OCI-LY7 (cell line): ENCODE data around the gene NOLC1. TPM values are rescaled to one million over a fixed set of nuclear protein-coding genes. Genes with fewer than 3 reads are reported as not detected.

Experiments
- BruUV-seq: library from RNA; stranded (reverse); fragments of 400-500 nt; replicated peaks from 2 replicates; lab custom pipeline; 2021; lab: Mats Ljungman, UMichigan
- CTCF ChIA-PET: fragments of 300-600 bp; sonication (Branson Sonifier 250); formaldehyde crosslinking; loops from one replicate; lab custom pipeline; 2022; ENCODE audit warnings: antibody characterized with exemption; ENCODE audit not compliant: unreplicated experiment; lab: Charles Lee
- POLR2A ChIA-PET: fragments of 300-600 bp; sonication (Branson Sonifier 250); formaldehyde crosslinking; loops from one replicate; lab custom pipeline; 2022; ENCODE audit warnings: antibody characterized with exemption; lab: Charles Lee
- DNase-seq: peaks from one replicate; pipeline ENCODE4 v3.0.0-alpha.2; 2015; ENCODE audit warnings: low spot score
- H2AFZ ChIP-seq: fragments of 200-600 bp; sonication (generic), shearing (Covaris generic); 2 replicates; pipeline ENCODE4 v1.6.1; 2014; ENCODE audit warnings: mild to moderate bottlenecking, antibody characterized with exemption, low read length, moderate library complexity
- H3K27ac ChIP-seq: fragments of 200-600 bp; sonication (generic); 2 replicates; pipeline ENCODE4 v1.5.1; 2014; ENCODE audit warnings: mixed run types, low read depth, mild to moderate bottlenecking, moderate library complexity, low read length, inconsistent platforms; ENCODE audit not compliant: poor library complexity, severe bottlenecking
- H3K36me3 ChIP-seq: fragments of 200-600 bp; sonication (generic); 2 replicates; pipeline ENCODE4 v1.6.1; 2014; ENCODE audit warnings: mild to moderate bottlenecking, antibody characterized with exemption, low read length, moderate library complexity, mixed read lengths; ENCODE audit not compliant: insufficient read depth
- H3K4me1 ChIP-seq: fragments of 200-600 bp; sonication (generic); 2 replicates; pipeline ENCODE4 v1.5.1; 2014; ENCODE audit warnings: mild to moderate bottlenecking, low read length; ENCODE audit not compliant: insufficient read depth, poor library complexity, severe bottlenecking
- H3K4me2 ChIP-seq: fragments of 200-600 bp; sonication (generic); 2 replicates; pipeline ENCODE4 v1.6.1; 2014; ENCODE audit warnings: mild to moderate bottlenecking, low read length
- H3K4me3 ChIP-seq: fragments of 200-600 bp; sonication (generic); 2 replicates; pipeline ENCODE4 v1.5.1; 2014; ENCODE audit warnings: mild to moderate bottlenecking, low read depth, low read length; ENCODE audit not compliant: poor library complexity, severe bottlenecking
- H3K79me2 ChIP-seq: fragments of 200-600 bp; sonication (generic); 2 replicates; pipeline ENCODE4 v1.6.1; 2016; ENCODE audit warnings: low read depth, mild to moderate bottlenecking, low read length, moderate library complexity, mixed read lengths; ENCODE audit not compliant: insufficient read depth
- H3K9me2 ChIP-seq: fragments of 200-600 bp; sonication (generic); 2 replicates; pipeline ENCODE4 v1.6.1; 2016; ENCODE audit warnings: mild to moderate bottlenecking, low read length, mixed read lengths; ENCODE audit not compliant: insufficient read depth
- H3K9me3 ChIP-seq: fragments of 200-600 bp; sonication (generic); 2 replicates; pipeline ENCODE4 v1.6.1; 2014; ENCODE audit warnings: mild to moderate bottlenecking, mixed run types, low read length, mixed read lengths
- H4K20me1 ChIP-seq: fragments of 200-600 bp; sonication (generic); 2 replicates; pipeline ENCODE4 v1.6.1; 2014; ENCODE audit warnings: mild to moderate bottlenecking, antibody characterized with exemption, low read length, moderate library complexity, mixed read lengths; ENCODE audit not compliant: insufficient read depth
- CTCF ChIP-seq: fragments of 200-600 bp; sonication (generic); conservative IDR thresholded peaks from 2 replicates; pipeline ENCODE4 v1.5.1; 2014; ENCODE audit warnings: mild to moderate bottlenecking, antibody characterized with exemption, low read length, moderate library complexity, mixed read lengths
- EZH2phosphoT487 ChIP-seq: fragments of 200-600 bp; sonication (generic); IDR thresholded peaks from 2 replicates; pipeline ENCODE4 v1.6.1; 2018; ENCODE audit warnings: low read depth, borderline replicate concordance, mild to moderate bottlenecking, mixed run types, antibody characterized with exemption, low read length, moderate library complexity, mixed read lengths
- intact Hi-C: fragments of 100-400 bp; cut with micrococcal nuclease; formaldehyde crosslinking; loops from one replicate; pipeline ENCODE4 v1.10.0; 2022; ENCODE audit not compliant: unreplicated experiment
- total RNA-seq, 2 experiments: library from RNA; depleted of rRNA in 1 of 2; stranded (reverse); fragments of >200 nt in 1 of 2; shearing (Covaris generic) in 1 of 2; gene quantifications; 2 replicates each; pipeline ENCODE4 v1.2.3, GENCODE V29; 2014 to 2022

The NOLC1 gene
- total RNA-seq, 2 experiments from 2014 or later, result 93.5 to 152 TPM

GRCh38 chr10:102122450-102122849 lies 29.7 kb upstream of the NOLC1 start:
- Histone ChIP-seq H4K20me1 (no peaks in the 10 kb centered on the region), H3K4me2 (no peak overlapping the region), H3K9me3 (no peaks in the 10 kb centered on the region), H3K79me2 (peaks cover 24% of the 10 kb centered on the region; the same call in 1 of the 2 replicates), H3K36me3 (no peaks in the 10 kb centered on the region), H3K4me1 (peaks cover 28% of the 10 kb centered on the region), H3K4me3 (no peak overlapping the region), H2AFZ (no peak overlapping the region), H3K9me2 (no peaks in the 10 kb centered on the region), H3K27ac (no peak overlapping the region)
- DNase-seq, result no peak
- TF ChIP-seq CTCF, result no peak
- no peak for TF ChIP-seq EZH2phosphoT487
- intact Hi-C loops, result no loop called here
- ChIA-PET POLR2A (interaction anchor here (0.5 to 1.7 kb wide), 5 partner anchors 8 to 273 kb away, joined by 3 to 11 read pairs (median 4); partner anchors contain the start of gene NFKB2), CTCF (no interaction called here)
- BruUV-seq, result no TSS peak

GRCh38 chr10:102123223-102123622 lies 29.0 kb upstream of the NOLC1 start:
- no peaks in the 10 kb centered on the region for H4K20me1 ChIP-seq
- no peaks in the 10 kb centered on the region for H3K36me3 ChIP-seq
- intact Hi-C loops, result no loop called here
- no peak overlapping the region for H3K4me3 ChIP-seq
- no peak for DNase-seq
- CTCF ChIA-PET, result no interaction called here
- no peak for TF ChIP-seq EZH2phosphoT487
- no peak for TF ChIP-seq CTCF
- peaks cover 21% of the 10 kb centered on the region for H3K4me1 ChIP-seq
- H2AFZ ChIP-seq, result no peak overlapping the region
- no peaks in the 10 kb centered on the region for H3K9me2 ChIP-seq
- BruUV-seq, result no TSS peak
- H3K79me2 ChIP-seq, result peaks cover 17% of the 10 kb centered on the region; the same call in 1 of the 2 replicates
- no peaks in the 10 kb centered on the region for H3K9me3 ChIP-seq
- H3K27ac ChIP-seq, result no peak overlapping the region
- H3K4me2 ChIP-seq, result no peak overlapping the region
- POLR2A ChIA-PET, result interaction anchor here (0.5 to 0.9 kb wide), 3 partner anchors 32 to 391 kb away, joined by 3 to 7 read pairs (median 5); no protein-coding TSS in a partner anchor
